HCT116 (cell line): ENCODE results near the gene VPS33B.

ENCODE experiments used
- CTCF ChIP-seq, 3 experiments: fragments of 200-600 bp in 1 of 3; sonication (generic) in 1 of 3; IDR thresholded peaks in 2 of 3; conservative IDR thresholded peaks in 1 of 3; 2 replicates each; pipeline ENCODE4 v1.5.1; 2012 to 2017; ENCODE audit warnings: low read depth in 2 of 3, low read length in 2 of 3, antibody characterized with exemption in 1 of 3, borderline replicate concordance in 1 of 3, control low read depth in 1 of 3, mild to moderate bottlenecking in 1 of 3, mixed read lengths in 1 of 3, mixed run types in 1 of 3, moderate library complexity in 1 of 3; ENCODE audit not compliant: insufficient read depth in 1 of 3
- EZH2 ChIP-seq: fragments of 200-600 bp; sonication (generic); IDR thresholded peaks from 2 replicates; pipeline ENCODE4 v1.6.1; 2017; ENCODE audit warnings: antibody characterized with exemption, mixed run types
- EZH2phosphoT487 ChIP-seq: fragments of 200-600 bp; IDR thresholded peaks from 2 replicates; pipeline ENCODE4 v1.6.1; 2018; ENCODE audit warnings: antibody characterized with exemption, borderline replicate concordance
- MAX ChIP-seq: IDR thresholded peaks from 2 replicates; pipeline ENCODE4 v1.6.1; 2012
- POLR2A ChIP-seq: IDR thresholded peaks from 2 replicates; pipeline ENCODE4 v1.7.0; 2011; ENCODE audit warnings: borderline replicate concordance; ENCODE audit not compliant: insufficient read depth, insufficient read length; ENCODE audit errors: extremely low read depth
- POLR2AphosphoS5 ChIP-seq: IDR thresholded peaks from 2 replicates; pipeline ENCODE4 v1.6.1; 2011; ENCODE audit warnings: mild to moderate bottlenecking, low read depth, low read length, moderate library complexity
- SRF ChIP-seq: IDR thresholded peaks from 2 replicates; pipeline ENCODE4 v1.6.1; 2012; ENCODE audit warnings: low read depth
- ZNF274 ChIP-seq: fragments of 200-500 bp; sonication (Bioruptor generic); IDR thresholded peaks from 2 replicates; pipeline ENCODE4 v1.6.1; 2014; ENCODE audit warnings: mild to moderate bottlenecking, low read depth, low read length, inconsistent platforms

GRCh38 chr15:90970274-90970673, 52.1 kb downstream of the VPS33B start:
- TF ChIP-seq CTCF (IDR thresholded peaks at IDR 0.05 in 2 of 3, conservative IDR thresholded peaks at IDR 0.05 in 1 of 3; ENCODE audit: borderline replicate concordance in 1 of 3, insufficient read depth in 1 of 3, low read depth in 2 of 3, low read length in 2 of 3) (no peak), MAX (no peak), EZH2 (no peak), SRF (no peak), POLR2A (no peak), POLR2AphosphoS5 (no peak), EZH2phosphoT487 (no peak), ZNF274 (no peak)
